Measurements from ENCODE around the gene HSPA9. TPM values are rescaled to one million over a fixed set of nuclear protein-coding genes. Genes with fewer than 3 reads are reported as not detected.

Gene HSPA9
- polyA plus RNA-seq, 1 donor from 2014 or later: 280 TPM

DNA sequence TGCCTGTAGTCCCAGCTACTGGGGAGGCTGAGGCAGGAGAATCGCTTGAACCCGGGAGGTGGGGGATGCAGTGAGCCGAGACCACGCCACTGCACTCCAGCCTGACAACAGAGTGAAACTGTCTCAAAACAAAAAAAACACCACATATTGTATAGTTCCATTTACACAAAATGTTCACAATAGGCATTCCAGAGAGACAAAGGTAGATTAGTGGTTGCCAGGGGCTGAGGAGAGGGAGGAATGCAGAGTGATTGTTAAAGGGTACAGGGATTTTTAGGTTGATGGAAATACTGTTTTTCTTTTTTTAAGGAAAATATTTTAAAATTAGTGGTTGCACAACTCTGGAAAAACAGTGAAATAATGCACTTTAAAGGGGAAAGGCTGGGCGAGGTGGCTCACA lies 51.8 kb downstream of the HSPA9 start:
- Histone ChIP-seq H3K27me3 (ENCODE audit: insufficient read depth, low read depth, low read length) (no peaks in the 10 kb centered on the region), H4K20me1 (ENCODE audit: insufficient read depth) (no peaks in the 10 kb centered on the region), H3K9ac (ENCODE audit: low read length) (no peak overlapping the region), H3K9me3 (ENCODE audit: low read length) (no peaks in the 10 kb centered on the region), H3K4me2 (ENCODE audit: low read length) (no peak overlapping the region), H3K79me2 (replicated peaks; ENCODE audit: insufficient read depth, low read length) (peaks cover 16% of the 10 kb centered on the region), H3K36me3 (ENCODE audit: insufficient read depth, low read length) (no peaks in the 10 kb centered on the region), H3K27ac (ENCODE audit: low read length) (no peak overlapping the region), H3F3A (ENCODE audit: insufficient read depth, low read length, poor library complexity, severe bottlenecking) (no peaks in the 10 kb centered on the region), H2AFZ (ENCODE audit: low read depth, low read length) (no peak overlapping the region), H3K4me3 (ENCODE audit: low read length) (no peak overlapping the region), H3K9me2 (ENCODE audit: insufficient read depth, low read length) (no peaks in the 10 kb centered on the region)
- TF ChIP-seq CTCF (IDR thresholded peaks at IDR 0.05; ENCODE audit: poor library complexity, severe bottlenecking): no peak
- no peak for TF ChIP-seq RAD21 (conservative IDR thresholded peaks at IDR 0.05)
- no peak for TF ChIP-seq EP300 (conservative IDR thresholded peaks at IDR 0.05; ENCODE audit: poor library complexity, severe bottlenecking)
- no peak for TF ChIP-seq MXI1 (conservative IDR thresholded peaks at IDR 0.05; ENCODE audit: poor library complexity, severe bottlenecking)

GRCh38 chr5:138520971-138521370 lies 54.2 kb downstream of the HSPA9 start:
- Histone ChIP-seq H3K27ac (ENCODE audit: low read length) (no peak overlapping the region), H3K9me2 (ENCODE audit: insufficient read depth, low read length) (no peaks in the 10 kb centered on the region), H3K9ac (ENCODE audit: low read length) (no peak overlapping the region), H3K79me2 (replicated peaks; ENCODE audit: insufficient read depth, low read length) (peaks cover 9% of the 10 kb centered on the region), H3F3A (ENCODE audit: insufficient read depth, low read length, poor library complexity, severe bottlenecking) (no peaks in the 10 kb centered on the region), H3K27me3 (ENCODE audit: insufficient read depth, low read depth, low read length) (no peaks in the 10 kb centered on the region), H3K4me2 (ENCODE audit: low read length) (no peak overlapping the region), H2AFZ (ENCODE audit: low read depth, low read length) (no peak overlapping the region), H3K36me3 (ENCODE audit: insufficient read depth, low read length) (no peaks in the 10 kb centered on the region), H3K9me3 (ENCODE audit: low read length) (no peaks in the 10 kb centered on the region), H3K4me3 (ENCODE audit: low read length) (no peak overlapping the region), H4K20me1 (ENCODE audit: insufficient read depth) (no peaks in the 10 kb centered on the region)
- TF ChIP-seq RAD21 (conservative IDR thresholded peaks at IDR 0.05): no peak
- no peak for TF ChIP-seq EP300 (conservative IDR thresholded peaks at IDR 0.05; ENCODE audit: poor library complexity, severe bottlenecking)
- no peak for TF ChIP-seq SMC3 (conservative IDR thresholded peaks at IDR 0.05; ENCODE audit: poor library complexity)
- no peak for TF ChIP-seq MXI1 (conservative IDR thresholded peaks at IDR 0.05; ENCODE audit: poor library complexity, severe bottlenecking)
- no peak for TF ChIP-seq EZH2 (IDR thresholded peaks at IDR 0.05; ENCODE audit: borderline replicate concordance, insufficient read depth, low read length, poor library complexity, severe bottlenecking)
- TF ChIP-seq POLR2AphosphoS5 (IDR thresholded peaks at IDR 0.05): no peak
- no peak for TF ChIP-seq TAF1 (IDR thresholded peaks at IDR 0.05; ENCODE audit: low read depth)
- no peak for TF ChIP-seq CTCF (IDR thresholded peaks at IDR 0.05; ENCODE audit: poor library complexity, severe bottlenecking)
- TF ChIP-seq REST (IDR thresholded peaks at IDR 0.05; ENCODE audit: borderline replicate concordance): no peak

Data from neural cell (in vitro differentiated cells).